LHCN-M2 (cell line): ENCODE results near the gene FAM83E. TPM values are rescaled to one million over a fixed set of nuclear protein-coding genes. Genes with fewer than 3 reads are reported as not detected.
"Not testable (repeated sequence)": the region's sequence is repeated elsewhere in the genome, so short reads cannot be mapped to it uniquely, and the experiment has no call there.

ENCODE experiments used
- DNase-seq: peaks from one replicate; pipeline ENCODE4 v3.0.0-alpha.2; 2012; ENCODE audit warnings: low read depth
- total RNA-seq: library from RNA; depleted of rRNA; stranded (reverse); fragments of >200 nt; gene quantifications from 2 replicates; pipeline ENCODE4 v1.2.3, GENCODE V29; 2014

Gene FAM83E
- total RNA-seq, 1 experiment from 2014 or later: not detected

GRCh38 chr19:48641850-48642249 lies 27.0 kb upstream of the FAM83E start:
- no peak for DNase-seq

- DNase-seq: no peak
Observed at GRCh38 chr19:48639483-48640375, 24.9 kb upstream of the FAM83E start.

- DNase-seq: no peak
Observed at GRCh38 chr19:48638831-48639381, 24.0 kb upstream of the FAM83E start.

GRCh38 chr19:48637948-48638830 lies 23.3 kb upstream of the FAM83E start:
- DNase-seq: peak; percentile 88

- DNase-seq: peak; percentile 98
Observed at GRCh38 chr19:48637449-48637947, 22.6 kb upstream of the FAM83E start.

GRCh38 chr19:48636859-48637448 lies 22.1 kb upstream of the FAM83E start, which contains the start of gene DBP:
TSS of gene DBP (minus strand) at chr19:48637379. CDS start at chr19:48636994, 385 bp downstream.
- no peak for DNase-seq

GRCh38 chr19:48635966-48636858 lies 21.3 kb upstream of the FAM83E start:
- DNase-seq: no peak

GRCh38 chr19:48635263-48635965 lies 20.5 kb upstream of the FAM83E start:
- no peak for DNase-seq

GRCh38 chr19:48634424-48635262 lies 19.8 kb upstream of the FAM83E start:
- DNase-seq: peak; percentile 93

GRCh38 chr19:48634036-48634342 lies 19.1 kb upstream of the FAM83E start:
- no peak for DNase-seq

GRCh38 chr19:48633148-48634035 lies 18.5 kb upstream of the FAM83E start:
- no peak for DNase-seq

- DNase-seq: peak; percentile 57
Observed at GRCh38 chr19:48632692-48633147, 17.8 kb upstream of the FAM83E start.

GRCh38 chr19:48632286-48632685 lies 17.4 kb upstream of the FAM83E start:
- not testable (repeated sequence) for DNase-seq

GRCh38 chr19:48631225-48631624 lies 16.3 kb upstream of the FAM83E start:
- peak; percentile 30 for DNase-seq

- DNase-seq: no peak
Observed at GRCh38 chr19:48630296-48631063, 15.6 kb upstream of the FAM83E start.

GRCh38 chr19:48629599-48630295 lies 14.9 kb upstream of the FAM83E start:
- DNase-seq: no peak

- no peak for DNase-seq
Observed at GRCh38 chr19:48629297-48629598, 14.4 kb upstream of the FAM83E start.
